GM19467 (cell line): ENCODE data around the gene COL4A1.

Experiments
- ATAC-seq: cut with Tn5 transposase; IDR thresholded peaks from one replicate; pipeline ENCODE4 v1.9.1; 2021; ENCODE audit warnings: mild to moderate bottlenecking, moderate library complexity; ENCODE audit not compliant: unreplicated experiment

Gene COL4A1

DNA sequence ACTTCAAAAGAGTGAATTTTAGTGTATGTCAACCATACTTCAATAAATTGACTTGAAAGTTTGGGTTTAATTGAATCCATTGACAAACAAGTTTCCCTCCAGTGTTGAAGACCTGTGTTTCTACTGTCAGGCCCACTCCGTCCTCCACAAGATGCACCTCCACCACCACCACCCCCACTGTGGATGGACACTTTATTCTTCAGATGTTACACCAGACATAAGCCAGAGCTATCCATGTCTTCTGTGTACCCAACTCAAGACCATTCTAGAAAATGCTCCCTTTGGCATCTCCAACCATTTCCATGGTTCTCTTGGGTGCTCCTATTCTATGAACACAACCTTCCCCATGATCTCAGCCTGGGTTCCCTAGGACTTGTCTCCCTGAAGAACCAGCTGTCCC lies 207.0 kb downstream of the COL4A1 start:
- no peak for ATAC-seq
